HG03565 (cell line): ENCODE results near the gene LYRM7.
"Not testable (repeated sequence)": the region's sequence is repeated elsewhere in the genome, so short reads cannot be mapped to it uniquely, and the experiment has no call there.

ENCODE experiments used
- ATAC-seq: cut with Tn5 transposase; IDR thresholded peaks from one replicate; pipeline ENCODE4 v1.9.1; 2021; ENCODE audit warnings: mild to moderate bottlenecking, moderate library complexity; ENCODE audit not compliant: unreplicated experiment

The LYRM7 gene

GRCh38 chr5:131171276-131171810 is 599 bp downstream of the LYRM7 start:
- ATAC-seq, result no peak

- ATAC-seq, result no peak
Observed at GRCh38 chr5:131180407-131180806, 9.7 kb downstream of the LYRM7 start.

DNA sequence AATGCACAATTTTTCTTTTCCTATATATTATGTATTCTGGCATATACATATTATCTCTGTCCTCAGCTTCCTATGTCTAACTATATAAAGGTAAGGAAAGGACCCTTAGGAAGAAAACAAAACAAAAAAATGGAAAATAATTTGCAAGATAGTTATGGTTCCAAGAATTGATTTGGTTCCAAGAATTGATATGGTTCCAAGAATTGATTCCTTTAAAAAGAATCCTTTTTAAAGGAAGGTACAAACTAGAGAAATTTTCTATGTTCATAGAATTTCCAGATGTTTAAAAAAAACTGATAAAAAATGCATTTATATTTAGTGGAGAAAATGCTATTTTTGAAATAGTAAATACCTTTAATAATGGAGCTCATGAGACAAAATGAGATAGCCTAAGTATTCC is 12.1 kb downstream of the LYRM7 start:
- no peak for ATAC-seq

DNA sequence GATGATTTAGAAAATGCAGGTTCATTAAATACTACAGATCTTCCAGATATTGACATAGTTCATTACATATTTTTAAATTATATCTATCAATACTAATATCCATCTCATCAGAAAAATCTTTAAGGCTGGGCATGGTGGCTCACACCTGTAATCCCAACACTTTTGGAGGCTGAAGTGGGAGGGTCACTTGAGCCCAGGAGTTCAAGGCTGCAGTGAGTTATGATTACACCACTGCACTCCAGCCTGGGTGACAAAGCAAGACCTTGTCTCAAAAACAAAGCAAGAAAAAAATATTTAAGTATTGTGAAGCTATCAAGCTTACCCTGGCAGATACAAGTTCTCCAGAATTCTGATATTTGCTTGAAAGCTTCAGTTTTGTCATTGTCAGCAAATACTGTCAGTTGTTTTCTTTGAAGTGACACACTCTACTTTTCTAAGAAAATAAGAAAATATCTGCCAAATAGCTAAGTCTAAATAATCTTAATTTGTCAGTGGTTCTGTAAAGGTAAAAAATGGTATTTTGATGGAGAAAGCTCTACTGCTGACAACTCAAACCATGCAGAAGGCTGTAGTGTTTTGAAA is 14.9 kb downstream of the LYRM7 start:
- no peak for ATAC-seq

GRCh38 chr5:131186561-131187256 is 16.0 kb downstream of the LYRM7 start:
- no peak for ATAC-seq

- ATAC-seq, result no peak
Observed at GRCh38 chr5:131193106-131193505, 22.4 kb downstream of the LYRM7 start.

DNA sequence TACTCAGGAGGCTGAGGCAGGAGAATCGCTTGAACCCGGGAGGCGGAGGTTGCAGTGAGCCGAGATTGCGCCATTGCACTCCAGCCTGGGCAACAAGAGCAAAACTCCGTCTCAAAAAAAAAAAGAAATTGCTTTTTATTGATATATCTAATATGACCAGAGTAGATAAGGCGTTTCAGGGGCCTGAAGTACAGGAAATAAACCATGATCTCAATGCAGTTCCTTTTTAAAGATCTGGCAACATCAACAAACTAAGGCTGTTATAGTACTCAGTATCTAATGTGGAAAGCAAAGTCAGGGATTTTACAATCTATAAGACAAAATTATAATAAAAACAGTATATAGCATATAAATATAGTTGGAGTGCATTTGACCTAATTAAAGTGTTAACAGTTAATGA is 23.2 kb downstream of the LYRM7 start:
- not testable (repeated sequence) for ATAC-seq

DNA sequence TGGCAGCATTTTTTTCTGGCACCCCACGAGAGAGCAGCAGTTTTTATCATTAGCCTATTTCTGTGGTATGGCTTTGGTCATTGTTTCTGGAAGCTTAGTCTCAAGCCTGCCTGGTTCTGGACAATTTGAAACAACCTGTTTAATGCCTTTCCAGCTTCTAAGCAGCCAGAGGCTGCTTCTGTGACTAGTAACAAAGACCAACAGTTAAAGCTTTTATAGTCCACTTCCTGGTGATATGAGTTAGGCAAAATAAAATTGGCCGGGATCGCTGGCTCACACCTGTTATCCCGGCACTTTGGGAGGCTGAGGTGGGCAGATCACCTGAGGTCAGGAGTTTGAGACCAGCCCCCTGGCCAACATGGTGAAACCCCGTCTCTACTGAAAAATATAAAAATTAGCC is 24.0 kb downstream of the LYRM7 start:
- no peak for ATAC-seq

- ATAC-seq, result no peak
Observed at GRCh38 chr5:131195696-131196095, 25.0 kb downstream of the LYRM7 start.

DNA sequence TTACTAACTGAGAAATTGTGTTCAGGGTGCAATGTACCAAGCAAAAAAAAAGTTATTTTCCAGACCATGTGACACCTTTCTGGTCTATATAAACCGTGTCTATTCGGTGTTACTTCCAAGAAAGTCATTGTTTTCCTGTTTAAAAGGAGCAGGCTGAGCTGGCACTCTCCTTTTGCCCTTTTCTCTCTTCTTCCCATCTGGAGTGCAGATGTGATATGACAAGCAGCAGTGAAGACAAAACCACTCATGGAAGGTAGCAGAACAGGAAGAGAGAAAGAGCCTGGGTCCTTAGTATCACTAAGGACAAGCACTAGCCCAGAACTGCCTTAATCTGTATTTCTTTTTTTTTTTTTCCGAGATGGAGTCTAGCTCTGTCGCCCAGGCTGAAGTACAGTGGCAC is 25.6 kb downstream of the LYRM7 start:
- ATAC-seq, result no peak

GRCh38 chr5:131198625-131199024 is 27.9 kb downstream of the LYRM7 start:
- no peak for ATAC-seq

GRCh38 chr5:131200560-131200959 is 29.8 kb downstream of the LYRM7 start:
- no peak for ATAC-seq

DNA sequence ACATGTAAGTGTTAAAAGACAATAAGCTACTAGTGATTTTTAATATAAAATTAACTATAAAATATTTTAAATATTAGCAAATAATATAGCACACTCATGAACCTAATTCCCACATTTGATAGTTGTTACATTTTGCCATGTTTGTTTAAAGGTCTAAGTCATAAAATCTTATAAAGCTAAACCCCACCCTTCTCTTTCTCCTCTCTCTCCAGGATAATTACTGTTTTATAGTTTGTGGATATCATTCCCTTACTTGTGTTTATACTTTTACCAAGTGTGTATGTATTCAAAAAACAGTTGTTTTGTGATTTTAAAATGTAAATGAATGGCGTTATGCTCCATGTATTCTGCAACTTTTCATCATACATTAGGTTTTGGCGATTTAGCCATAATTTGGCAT is 34.2 kb downstream of the LYRM7 start:
- no peak for ATAC-seq

- no peak for ATAC-seq
Observed at GRCh38 chr5:131206061-131206460, 35.3 kb downstream of the LYRM7 start.

- no peak for ATAC-seq
Observed at GRCh38 chr5:131206772-131207171, 36.0 kb downstream of the LYRM7 start.

- ATAC-seq, result no peak
Observed at GRCh38 chr5:131209175-131209505, 38.4 kb downstream of the LYRM7 start.

DNA sequence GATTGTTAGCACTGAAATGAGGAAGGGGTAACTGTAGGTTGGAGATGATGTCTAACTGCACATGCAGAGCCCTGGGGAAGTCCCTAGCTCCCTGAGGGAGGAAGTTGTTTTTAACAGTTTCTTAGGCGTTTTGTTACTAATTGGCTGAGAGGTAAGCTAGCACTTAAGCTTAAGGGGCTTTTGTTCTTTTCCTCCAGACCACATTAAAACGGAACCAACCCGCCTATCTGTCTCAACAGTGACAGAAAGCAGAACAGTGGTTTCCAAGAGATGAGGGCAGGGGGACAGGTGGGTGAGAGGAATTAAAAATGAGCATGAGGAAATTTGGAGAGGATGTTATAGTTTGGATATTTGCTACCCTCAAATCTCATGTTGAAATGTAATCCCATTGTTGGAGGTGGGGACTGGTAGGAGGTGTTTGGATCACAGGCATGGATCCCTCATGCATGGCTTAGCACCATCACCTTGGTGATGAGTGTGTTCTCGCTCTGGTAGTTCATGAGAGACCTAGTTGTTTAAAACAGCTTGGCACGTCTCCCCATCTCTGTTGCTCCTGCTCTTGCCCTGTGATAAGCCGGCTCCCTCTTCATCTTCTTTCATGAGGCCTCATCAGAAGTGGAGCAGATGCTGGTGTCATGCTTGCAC is 38.9 kb downstream of the LYRM7 start:
- peak; percentile 89 for ATAC-seq

GRCh38 chr5:131210151-131210510 is 39.4 kb downstream of the LYRM7 start:
- ATAC-seq, result no peak

- ATAC-seq, result no peak
Observed at GRCh38 chr5:131211669-131212068, 40.9 kb downstream of the LYRM7 start.

GRCh38 chr5:131212471-131213021 is 41.8 kb downstream of the LYRM7 start:
- peak; percentile 51 for ATAC-seq

- ATAC-seq, result no peak
Observed at GRCh38 chr5:131214609-131215227, 44.0 kb downstream of the LYRM7 start.

- ATAC-seq, result no peak
Observed at GRCh38 chr5:131217791-131218190, 47.0 kb downstream of the LYRM7 start.
